Spleen (tissue), 11 donors: Measurements from ENCODE around the gene EMC8. TPM values are rescaled to one million over a fixed set of nuclear protein-coding genes. Genes with fewer than 3 reads are reported as not detected.

Source experiments
- DNase-seq: peaks from one replicate; pipeline ENCODE4 v3.0.0-alpha.2; 2020
- H3K27ac ChIP-seq, 8 donors: fragments of 200-600 bp; sonication (generic) in 7 of 8; 1 replicate in 4 of 8; 2 replicates in 4 of 8; pipeline versions ENCODE4 v1.5.0 to v1.8.0; 2016 to 2021; ENCODE audit warnings: inconsistent platforms in 4 of 8, mild to moderate bottlenecking in 4 of 8, moderate library complexity in 1 of 8
- H3K27me3 ChIP-seq, 7 donors: fragments of 200-600 bp; sonication (generic) in 6 of 7; replicated peaks in 1 of 7; 1 replicate in 4 of 7; 2 replicates in 3 of 7; pipeline versions ENCODE4 v1.5.0 to v1.8.0; 2016 to 2021; ENCODE audit warnings: inconsistent platforms in 3 of 7, mild to moderate bottlenecking in 1 of 7
- H3K36me3 ChIP-seq, 6 donors: fragments of 200-600 bp; sonication (generic) in 5 of 6; 1 replicate in 4 of 6; 2 replicates in 2 of 6; pipeline versions ENCODE4 v1.5.0 to v1.8.0; 2016 to 2021; ENCODE audit warnings: inconsistent platforms in 2 of 6
- H3K4me1 ChIP-seq, 6 donors: fragments of 200-600 bp; sonication (generic) in 5 of 6; 1 replicate in 3 of 6; 2 replicates in 3 of 6; pipeline versions ENCODE4 v1.5.0 to v1.8.0; 2016 to 2021; ENCODE audit warnings: inconsistent platforms in 3 of 6
- H3K4me3 ChIP-seq, 8 donors: fragments of 200-600 bp; sonication (generic) in 7 of 8; 1 replicate in 4 of 8; 2 replicates in 4 of 8; pipeline versions ENCODE4 v1.5.0 to v1.8.0; 2016 to 2021; ENCODE audit warnings: inconsistent platforms in 4 of 8, mild to moderate bottlenecking in 4 of 8, moderate library complexity in 2 of 8
- H3K9me3 ChIP-seq, 8 donors: fragments of 200-600 bp; sonication (generic) in 7 of 8; 1 replicate in 4 of 8; 2 replicates in 4 of 8; pipeline versions ENCODE4 v1.5.0 to v1.8.0; 2016 to 2021; ENCODE audit warnings: inconsistent platforms in 4 of 8
- CTCF ChIP-seq, 11 experiments: fragments of 200-600 bp in 7 of 11; fragments of 450-650 bp in 4 of 11; sonication (generic) in 4 of 11; IDR thresholded peaks in 8 of 11; conservative IDR thresholded peaks in 3 of 11; 1 replicate in 7 of 11; 2 replicates in 4 of 11; pipeline versions ENCODE4 v1.4.0 to v1.8.0; 2016 to 2021; ENCODE audit warnings: antibody characterized with exemption in 11 of 11, inconsistent platforms in 4 of 11, mild to moderate bottlenecking in 1 of 11
- POLR2A ChIP-seq, 3 donors: fragments of 450-650 bp; IDR thresholded peaks; one replicate each; pipeline ENCODE4 v1.5.1; 2017; ENCODE audit warnings: antibody characterized with exemption in 3 of 3, mild to moderate bottlenecking in 1 of 3
- POLR2AphosphoS5 ChIP-seq, 3 donors: sonication (generic); formaldehyde crosslinking; IDR thresholded peaks; one replicate each; pipeline ENCODE4 v1.5.1; 2017; ENCODE audit warnings: antibody characterized with exemption in 3 of 3
- WGBS, 5 donors: extraction: QIAGEN DNeasy Blood & Tissue Kit in 3 of 5; methylation state at CpG; one replicate each; pipeline versions ENCODE4 v1.1.5 to v1.1.7; 2013 to 2018; 5-methylcytosine and 5-hydroxymethylcytosine counted together
- intact Hi-C: fragments of 100-400 bp; cut with DNase I; formaldehyde crosslinking; loops from one replicate; pipeline ENCODE4 v1.15.0; 2023; ENCODE audit warnings: low total_unique reads
- polyA plus RNA-seq, 3 donors: library from polyadenylated mRNA; stranded (reverse); fragments of 200-250 nt; gene quantifications; one replicate each; pipeline ENCODE4 v1.2.1, GENCODE V29; 2013
- total RNA-seq, 7 donors: library from RNA; depleted of rRNA in 3 of 7; stranded (reverse); fragments of >200 nt in 3 of 7; fragmentation: NEBNext Ultra II Directional in 4 of 7; extraction: Animal tissue kit (Norgen Biotek cat#: 25700) in 4 of 7; gene quantifications; one replicate each; pipeline versions ENCODE4 v1.1.0 to v1.2.1, GENCODE V29; 2016 to 2021
- donor health status: healthy with polysubstance abuse.
- donor health status: DM: no; HTN: no; CAD: no; lungs with moderate emphysema.
- donor health status: DM: no; HTN: no; CAD: no.
- donor health status: Bipolar disorder and iron deficiency.
- donor health status: healthy.
- donor health status: DM: no; HTN: no; CAD: no.
- donor health status: DM: yes; HTN: yes; CAD: no.

EMC8 gene
- total and polyA plus RNA-seq, 10 donors = 10.1 to 43.0 (median 23.8) TPM

GRCh38 chr16:85733839-85734170 lies 65.5 kb downstream of the EMC8 start:
- Histone ChIP-seq H3K27ac (peak overlapping the region in 6 of 8 donors; percentile 38 to 70 (median 56)), H3K4me3 (no peak overlapping the region), H3K9me3 (no peaks in the 10 kb centered on the region), H3K27me3 (no peaks in the 10 kb centered on the region), H3K4me1 (peaks cover 5 to 80% (median 30%) of the 10 kb centered on the region in 6 donors), H3K36me3 (peaks cover 0 to 8% (median 0%) of the 10 kb centered on the region in 6 donors)
- 47 to 73% (median 69%) methylated on average over 11 of the region's 11 CpGs for WGBS, 5 donors
- DNase-seq = no peak
- TF ChIP-seq POLR2A (IDR thresholded peaks at IDR 0.05) (no peak), POLR2AphosphoS5 (IDR thresholded peaks at IDR 0.05) (no peak), CTCF (IDR thresholded peaks at IDR 0.05 in 8 of 11, conservative IDR thresholded peaks at IDR 0.05 in 3 of 11) (no peak)
- intact Hi-C loops = no loop called here

GRCh38 chr16:85733155-85733838 lies 66.0 kb downstream of the EMC8 start:
- intact Hi-C loops = no loop called here
- H3K4me3 ChIP-seq = no peak overlapping the region
- TF ChIP-seq POLR2A (IDR thresholded peaks at IDR 0.05) (no peak), POLR2AphosphoS5 (IDR thresholded peaks at IDR 0.05) (peak in 1 of 3 donors; percentile 32)
- no peaks in the 10 kb centered on the region for H3K27me3 ChIP-seq
- WGBS, 5 donors = 40 to 57% (median 51%) methylated on average over 13 of the region's 13 CpGs
- H3K36me3 ChIP-seq = peaks cover 0 to 8% (median 0%) of the 10 kb centered on the region in 6 donors
- peaks cover 5 to 80% (median 30%) of the 10 kb centered on the region in 6 donors for H3K4me1 ChIP-seq
- H3K27ac ChIP-seq = peak overlapping the region in 6 of 8 donors; percentile 38 to 70 (median 56)
- H3K9me3 ChIP-seq = no peaks in the 10 kb centered on the region
- no peak for DNase-seq

- H3K27ac ChIP-seq = no peak overlapping the region
- 67 to 74% (median 71%) methylated on average over 5 of the region's 5 CpGs for WGBS, 5 donors
- H3K4me1 ChIP-seq = peaks cover 5 to 68% (median 26%) of the 10 kb centered on the region in 6 donors
- H3K9me3 ChIP-seq = no peaks in the 10 kb centered on the region
- no peaks in the 10 kb centered on the region for H3K27me3 ChIP-seq
- intact Hi-C loops = no loop called here
- H3K36me3 ChIP-seq = peaks cover 0 to 15% (median 0%) of the 10 kb centered on the region in 6 donors
- TF ChIP-seq POLR2AphosphoS5 (IDR thresholded peaks at IDR 0.05) (no peak), CTCF (IDR thresholded peaks at IDR 0.05 in 8 of 11, conservative IDR thresholded peaks at IDR 0.05 in 3 of 11) (no peak), POLR2A (IDR thresholded peaks at IDR 0.05) (no peak)
- no peak for DNase-seq
- H3K4me3 ChIP-seq = no peak overlapping the region
These were observed 68.2 kb downstream of the EMC8 start for GRCh38 chr16:85731179-85731578.

GRCh38 chr16:85730186-85730465 lies 69.2 kb downstream of the EMC8 start:
- intact Hi-C loops = no loop called here
- H3K27me3 ChIP-seq = no peaks in the 10 kb centered on the region
- TF ChIP-seq POLR2A (IDR thresholded peaks at IDR 0.05) (no peak), POLR2AphosphoS5 (IDR thresholded peaks at IDR 0.05) (no peak), CTCF (IDR thresholded peaks at IDR 0.05 in 8 of 11, conservative IDR thresholded peaks at IDR 0.05 in 3 of 11) (no peak)
- peak overlapping the region in 3 of 8 donors; percentile 13 to 69 (median 31) for H3K27ac ChIP-seq
- no peaks in the 10 kb centered on the region for H3K9me3 ChIP-seq
- H3K4me3 ChIP-seq = peak overlapping the region in 1 of 8 donors; percentile 2
- 54 to 85% (median 67%) methylated on average over 5 of the region's 5 CpGs for WGBS, 5 donors
- H3K4me1 ChIP-seq = peaks cover 0 to 57% (median 17%) of the 10 kb centered on the region in 6 donors
- no peak for DNase-seq
- peaks cover 0 to 20% (median 0%) of the 10 kb centered on the region in 6 donors for H3K36me3 ChIP-seq
